ENCODE measurements around the gene ST8SIA2.

The ST8SIA2 gene

GRCh38 chr15:92409006-92409405 lies 15.3 kb downstream of the ST8SIA2 start:
- no peak for TF ChIP-seq CTCF (IDR thresholded peaks at IDR 0.05)
- H3K27ac Mint-ChIP-seq: no peak overlapping the region
- peaks cover 19% of the 10 kb centered on the region for H3K36me3 Mint-ChIP-seq (ENCODE audit: low read depth)
- DNase-seq: no peak
- peaks cover 38% of the 10 kb centered on the region for H3K4me1 Mint-ChIP-seq
- H3K27me3 Mint-ChIP-seq (ENCODE audit: low read depth, poor library complexity): peaks cover 8% of the 10 kb centered on the region
- H3K4me3 Mint-ChIP-seq: no peak overlapping the region
- H3K9me3 Mint-ChIP-seq: no peaks in the 10 kb centered on the region

GRCh38 chr15:92409521-92409920 lies 15.8 kb downstream of the ST8SIA2 start:
- Mint-ChIP-seq H3K4me1 (peaks cover 38% of the 10 kb centered on the region), H3K27ac (peak overlapping the region; percentile 46), H3K9me3 (no peaks in the 10 kb centered on the region), H3K36me3 (ENCODE audit: low read depth) (peaks cover 23% of the 10 kb centered on the region), H3K27me3 (ENCODE audit: low read depth, poor library complexity) (peaks cover 10% of the 10 kb centered on the region), H3K4me3 (no peak overlapping the region)
- TF ChIP-seq CTCF (IDR thresholded peaks at IDR 0.05): no peak
- no peak for DNase-seq

- H3K27me3 Mint-ChIP-seq (ENCODE audit: low read depth, poor library complexity): peaks cover 10% of the 10 kb centered on the region
- no peak for DNase-seq
- peaks cover 38% of the 10 kb centered on the region for H3K4me1 Mint-ChIP-seq
- peaks cover 33% of the 10 kb centered on the region for H3K36me3 Mint-ChIP-seq (ENCODE audit: low read depth)
- peak overlapping the region; percentile 2 for H3K27ac Mint-ChIP-seq
- no peak overlapping the region for H3K4me3 Mint-ChIP-seq
- no peak for TF ChIP-seq CTCF (IDR thresholded peaks at IDR 0.05)
- H3K9me3 Mint-ChIP-seq: no peaks in the 10 kb centered on the region
Observed at GRCh38 chr15:92410537-92410936, 16.9 kb downstream of the ST8SIA2 start.

GRCh38 chr15:92411256-92411655 lies 17.6 kb downstream of the ST8SIA2 start:
- Mint-ChIP-seq H3K36me3 (ENCODE audit: low read depth) (peaks cover 40% of the 10 kb centered on the region), H3K4me1 (peaks cover 45% of the 10 kb centered on the region), H3K4me3 (no peak overlapping the region), H3K27me3 (ENCODE audit: low read depth, poor library complexity) (peaks cover 10% of the 10 kb centered on the region), H3K27ac (no peak overlapping the region), H3K9me3 (no peaks in the 10 kb centered on the region)
- DNase-seq: no peak
- TF ChIP-seq CTCF (IDR thresholded peaks at IDR 0.05): no peak

GRCh38 chr15:92413510-92413909 lies 19.8 kb downstream of the ST8SIA2 start:
- no peak overlapping the region for H3K4me3 Mint-ChIP-seq
- peaks cover 59% of the 10 kb centered on the region for H3K4me1 Mint-ChIP-seq
- no peak overlapping the region for H3K27ac Mint-ChIP-seq
- H3K36me3 Mint-ChIP-seq (ENCODE audit: low read depth): peaks cover 56% of the 10 kb centered on the region
- DNase-seq: no peak
- H3K9me3 Mint-ChIP-seq: no peaks in the 10 kb centered on the region
- TF ChIP-seq CTCF (IDR thresholded peaks at IDR 0.05): no peak
- peaks cover 6% of the 10 kb centered on the region for H3K27me3 Mint-ChIP-seq (ENCODE audit: low read depth, poor library complexity)

GRCh38 chr15:92415639-92416297 lies 22.1 kb downstream of the ST8SIA2 start:
- Mint-ChIP-seq H3K27me3 (ENCODE audit: low read depth, poor library complexity) (peaks cover 4% of the 10 kb centered on the region), H3K4me3 (no peak overlapping the region), H3K36me3 (ENCODE audit: low read depth) (peaks cover 74% of the 10 kb centered on the region), H3K27ac (no peak overlapping the region), H3K4me1 (peaks cover 44% of the 10 kb centered on the region), H3K9me3 (no peaks in the 10 kb centered on the region)
- DNase-seq: no peak
- no peak for TF ChIP-seq CTCF (IDR thresholded peaks at IDR 0.05)

Data from nephron progenitor cell (in vitro differentiated cells).